GM12878 (cell line): ENCODE measurements around the gene ZFAND2A. TPM values are rescaled to one million over a fixed set of nuclear protein-coding genes. Genes with fewer than 3 reads are reported as not detected.

Experiments used
- ATAC-seq: fragments of 200-7000 bp; cut with Tn5 transposase; 3 replicates; pipeline ENCODE4 v1.9.1; 2020; ENCODE audit warnings: mild to moderate bottlenecking, moderate library complexity
- BruUV-seq: library from RNA; stranded (reverse); fragments of 400-500 nt; replicated peaks from 2 replicates; lab custom pipeline; 2021; lab: Mats Ljungman, UMichigan
- CTCF ChIA-PET: fragments of 300-600 bp; sonication (Branson Sonifier 250); formaldehyde crosslinking; extraction: SDS; loops from one replicate; lab custom pipeline; 2021; ENCODE audit warnings: inconsistent platforms; lab: Yijun Ruan, JAX
- POLR2A ChIA-PET: fragments of 350-600 bp; formaldehyde crosslinking; extraction: SDS; loops from one replicate; lab custom pipeline; 2021; ENCODE audit warnings: inconsistent platforms; lab: Charles Lee
- RAD21 ChIA-PET: fragments of 300-600 bp; sonication (Branson Sonifier 250); formaldehyde crosslinking; loops from one replicate; lab custom pipeline; 2023; ENCODE audit warnings: antibody characterized with exemption; ENCODE audit not compliant: unreplicated experiment; lab: Charles Lee
- SMC1A ChIA-PET: fragments of 300-600 bp; sonication (Branson Sonifier 250); formaldehyde crosslinking; loops from one replicate; lab custom pipeline; 2023; ENCODE audit not compliant: unreplicated experiment, uncharacterized antibody; lab: Charles Lee
- DNase-seq: peaks from one replicate; pipeline ENCODE4 v3.0.0-alpha.2; 2011; ENCODE audit warnings: low read depth, low spot score
- FAIRE-seq: peaks from 3 replicates; lab custom pipeline; 2011; peaks lifted over from hg19 to GRCh38; lab: Jason Lieb, UNC
- H2AFZ ChIP-seq: 2 replicates; pipeline ENCODE4 v1.6.0; 2011; ENCODE audit warnings: low read depth, low read length, control low read depth; ENCODE audit not compliant: control insufficient read depth
- H3K27ac ChIP-seq: 2 replicates; pipeline ENCODE4 v1.5.1; 2011; ENCODE audit warnings: control low read depth; ENCODE audit not compliant: control insufficient read depth, insufficient read depth
- H3K27me3 ChIP-seq, 2 experiments: replicated peaks in 1 of 2; 2 replicates each; pipeline versions ENCODE4 v1.6.0 to v1.6.1; 2011; ENCODE audit warnings: low read length in 1 of 2; ENCODE audit not compliant: control insufficient read depth in 2 of 2, insufficient read depth in 2 of 2
- H3K36me3 ChIP-seq, 2 experiments: 2 replicates each; pipeline ENCODE4 v1.5.1; 2011; ENCODE audit warnings: low read length in 1 of 2; ENCODE audit not compliant: control insufficient read depth in 2 of 2, insufficient read depth in 2 of 2
- H3K4me1 ChIP-seq: 2 replicates; pipeline ENCODE4 v1.6.1; 2011; ENCODE audit warnings: mild to moderate bottlenecking, low read length, moderate library complexity, mixed read lengths; ENCODE audit not compliant: control insufficient read depth, insufficient read depth
- H3K4me2 ChIP-seq: 2 replicates; pipeline ENCODE4 v1.6.0; 2011; ENCODE audit warnings: control low read depth; ENCODE audit not compliant: control insufficient read depth, insufficient read depth
- H3K4me3 ChIP-seq: fragments of 200-600 bp; sonication (generic); 2 replicates; pipeline ENCODE4 v1.5.1; 2016
- H3K79me2 ChIP-seq: 2 replicates; pipeline ENCODE4 v1.6.0; 2011; ENCODE audit warnings: low read length; ENCODE audit not compliant: control insufficient read depth, insufficient read depth
- H3K9ac ChIP-seq: 2 replicates; pipeline ENCODE4 v1.8.0; 2011; ENCODE audit warnings: low read length, control low read depth, mixed read lengths; ENCODE audit not compliant: control insufficient read depth, insufficient read depth
- H3K9me3 ChIP-seq: replicated peaks from 3 replicates; pipeline ENCODE4 v1.5.1; 2011; ENCODE audit warnings: mild to moderate bottlenecking, low read length; ENCODE audit not compliant: control insufficient read depth, insufficient read depth
- H4K20me1 ChIP-seq: 2 replicates; pipeline ENCODE4 v1.6.0; 2011; ENCODE audit not compliant: control insufficient read depth, insufficient read depth
- ESRRA ChIP-seq: IDR thresholded peaks from 2 replicates; pipeline ENCODE4 v1.6.1; 2012; ENCODE audit warnings: mild to moderate bottlenecking, low read length, improper control_type of control experiment
- GABPA ChIP-seq: IDR thresholded peaks from 2 replicates; pipeline ENCODE4 v1.6.1; 2014; ENCODE audit warnings: antibody characterized with exemption, low read depth, mild to moderate bottlenecking, inconsistent platforms
- PAX5 ChIP-seq: IDR thresholded peaks from 2 replicates; pipeline ENCODE4 v1.6.1; 2011; ENCODE audit warnings: low read depth, low read length, borderline replicate concordance
- RUNX3 ChIP-seq: IDR thresholded peaks from 2 replicates; pipeline ENCODE4 v1.6.1; 2012; ENCODE audit warnings: low read length, inconsistent platforms
- SREBF2 ChIP-seq: IDR thresholded peaks from 2 replicates; pipeline ENCODE4 v1.6.1; 2012; ENCODE audit warnings: mild to moderate bottlenecking, low read length
- SUPT20H ChIP-seq: IDR thresholded peaks from 2 replicates; pipeline ENCODE4 v1.6.1; 2011; ENCODE audit warnings: low read depth, mild to moderate bottlenecking, low read length, moderate library complexity, borderline replicate concordance; ENCODE audit not compliant: control insufficient read depth
- ZNF274 ChIP-seq: IDR thresholded peaks from one replicate; pipeline ENCODE4 v1.8.0; 2011; ENCODE audit not compliant: insufficient read length, insufficient read depth
- WGBS: methylation state at CpG from one replicate; pipeline ENCODE4 v1.1.6; 2016; ENCODE audit warnings: low lambda C conversion rate; ENCODE audit not compliant: insufficient replicate concordance, insufficient coverage; ENCODE audit errors: missing lambda C conversion rate; 5-methylcytosine and 5-hydroxymethylcytosine counted together
- in situ Hi-C: fragments of 300-500 bp; cut with MboI; formaldehyde crosslinking; loops from 9 replicates; pipeline ENCODE4 v1.14.3; 2018; ENCODE audit warnings: mixed read lengths
- intact Hi-C: fragments of 100-400 bp; cut with micrococcal nuclease; formaldehyde crosslinking; loops from one replicate; pipeline ENCODE4 v1.14.2; 2022; ENCODE audit not compliant: unreplicated experiment
- polyA plus RNA-seq, 11 experiments: library from polyadenylated mRNA; depleted of rRNA in 4 of 11; unstranded in 6 of 11; stranded (reverse) in 5 of 11; fragments of >200 nt; fragmentation: Nextera tagmentation in 4 of 11; fragmentation: Illumina TruSeq in 1 of 11; extraction: Ambion mirVana in 4 of 11; extraction: Trizol in 1 of 11; gene quantifications; 1 replicate in 1 of 11; 2 replicates in 10 of 11; pipeline versions ENCODE4 v1.2.1 to v1.2.3, GENCODE V29; 2011 to 2016; ENCODE audit warnings: inconsistent platforms in 2 of 11, missing spikeins in 2 of 11, low read depth in 1 of 11
- total RNA-seq, 4 experiments: library from RNA; depleted of rRNA in 3 of 4; stranded (reverse); fragments of >200 nt in 3 of 4; fragmentation: Illumina TruSeq in 1 of 4; extraction: Trizol in 1 of 4; gene quantifications; 2 replicates each; pipeline versions ENCODE4 v1.2.1 to v1.2.3, GENCODE V29; 2013 to 2021
- TF ChIP-seq, protein P1 (sequence below): fragments of 450-650 bp; IDR thresholded peaks from 2 replicates; pipeline ENCODE4 v1.6.1; 2016; ENCODE audit warnings: mild to moderate bottlenecking
- TF ChIP-seq, protein P2 (sequence below): IDR thresholded peaks from 2 replicates; pipeline ENCODE4 v1.6.1; 2012; ENCODE audit warnings: improper control_type of control experiment, low read depth, low read length; ENCODE audit not compliant: insufficient replicate concordance

ZFAND2A gene
- total and polyA plus RNA-seq, 10 of the 15 experiments (the other 5 are each of a cell fraction or from before 2014, with no cell fraction given): 14.8 to 39.9 (median 20.8) TPM

DNA sequence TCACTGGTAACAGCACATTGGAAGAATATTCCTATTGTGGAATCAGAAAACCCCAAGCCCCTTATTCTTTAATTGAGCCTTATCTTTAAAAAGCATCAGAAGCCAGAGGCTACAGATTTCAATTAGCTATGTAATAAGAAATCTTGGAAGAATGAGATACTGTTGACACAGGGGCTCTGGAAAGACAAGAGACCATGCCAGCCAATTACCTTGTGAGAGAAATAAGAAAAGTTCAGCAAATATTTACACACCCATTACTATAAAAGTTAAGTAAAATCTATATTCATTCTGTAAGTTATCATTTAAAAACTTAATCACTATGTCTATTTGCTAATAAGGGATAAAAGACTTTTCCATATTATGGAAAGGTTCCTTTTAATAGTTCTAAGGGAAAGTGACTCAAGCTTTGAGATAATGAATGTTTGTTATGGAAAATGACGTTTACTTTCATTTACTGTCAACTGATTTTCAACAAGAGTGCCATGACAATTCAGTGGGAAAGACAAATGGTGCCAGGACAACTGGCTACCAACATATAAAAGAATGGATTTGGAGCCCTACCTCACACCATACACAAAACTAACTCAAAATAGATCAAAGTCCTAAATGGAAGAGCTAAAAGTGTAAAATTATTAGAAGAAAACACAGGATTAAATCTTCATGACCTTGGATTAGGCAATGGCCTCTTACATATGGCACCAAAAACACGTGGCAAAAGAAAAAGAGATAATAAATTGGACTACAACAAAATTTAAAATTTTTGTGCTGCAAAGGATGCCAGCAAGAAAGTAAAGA is 28.3 kb downstream of the ZFAND2A start:
- Histone ChIP-seq H3K9me3 (no peaks in the 10 kb centered on the region; the same call in 2 of the 3 replicates), H4K20me1 (no peaks in the 10 kb centered on the region), H3K4me1 (no peaks in the 10 kb centered on the region), H2AFZ (no peak overlapping the region), H3K4me2 (no peak overlapping the region), H3K9ac (no peak overlapping the region), H3K27ac (no peak overlapping the region), H3K4me3 (no peak overlapping the region), H3K27me3 (no peaks in the 10 kb centered on the region), H3K36me3 (peaks cover 2 to 4% of the 10 kb centered on the region in 2 experiments), H3K79me2 (peaks cover 2% of the 10 kb centered on the region)
- ChIA-PET RAD21 (no interaction called here), CTCF (interaction anchor here (1.3 kb wide), 1 partner anchor 138 kb away, joined by 3 read pairs; no protein-coding TSS in a partner anchor), POLR2A (no interaction called here), SMC1A (no interaction called here)
- WGBS: 39% methylated on average over 2 of the region's 2 CpGs
- BruUV-seq: no TSS peak
- ATAC-seq: no peak
- no peak for FAIRE-seq
- in situ Hi-C loops (no loop called here), intact Hi-C loops (no loop called here)
- DNase-seq: no peak
- TF ChIP-seq SUPT20H (no peak), PAX5 (no peak), RUNX3 (no peak), ZNF274 (no peak), GABPA (no peak), ESRRA (no peak), SREBF2 (no peak)
- TF ChIP-seq, protein P1, sequence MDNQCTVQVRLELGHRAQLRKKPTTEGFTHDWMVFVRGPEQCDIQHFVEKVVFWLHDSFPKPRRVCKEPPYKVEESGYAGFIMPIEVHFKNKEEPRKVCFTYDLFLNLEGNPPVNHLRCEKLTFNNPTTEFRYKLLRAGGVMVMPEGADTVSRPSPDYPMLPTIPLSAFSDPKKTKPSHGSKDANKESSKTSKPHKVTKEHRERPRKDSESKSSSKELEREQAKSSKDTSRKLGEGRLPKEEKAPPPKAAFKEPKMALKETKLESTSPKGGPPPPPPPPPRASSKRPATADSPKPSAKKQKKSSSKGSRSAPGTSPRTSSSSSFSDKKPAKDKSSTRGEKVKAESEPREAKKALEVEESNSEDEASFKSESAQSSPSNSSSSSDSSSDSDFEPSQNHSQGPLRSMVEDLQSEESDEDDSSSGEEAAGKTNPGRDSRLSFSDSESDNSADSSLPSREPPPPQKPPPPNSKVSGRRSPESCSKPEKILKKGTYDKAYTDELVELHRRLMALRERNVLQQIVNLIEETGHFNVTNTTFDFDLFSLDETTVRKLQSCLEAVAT: no peak
- TF ChIP-seq, protein P2, sequence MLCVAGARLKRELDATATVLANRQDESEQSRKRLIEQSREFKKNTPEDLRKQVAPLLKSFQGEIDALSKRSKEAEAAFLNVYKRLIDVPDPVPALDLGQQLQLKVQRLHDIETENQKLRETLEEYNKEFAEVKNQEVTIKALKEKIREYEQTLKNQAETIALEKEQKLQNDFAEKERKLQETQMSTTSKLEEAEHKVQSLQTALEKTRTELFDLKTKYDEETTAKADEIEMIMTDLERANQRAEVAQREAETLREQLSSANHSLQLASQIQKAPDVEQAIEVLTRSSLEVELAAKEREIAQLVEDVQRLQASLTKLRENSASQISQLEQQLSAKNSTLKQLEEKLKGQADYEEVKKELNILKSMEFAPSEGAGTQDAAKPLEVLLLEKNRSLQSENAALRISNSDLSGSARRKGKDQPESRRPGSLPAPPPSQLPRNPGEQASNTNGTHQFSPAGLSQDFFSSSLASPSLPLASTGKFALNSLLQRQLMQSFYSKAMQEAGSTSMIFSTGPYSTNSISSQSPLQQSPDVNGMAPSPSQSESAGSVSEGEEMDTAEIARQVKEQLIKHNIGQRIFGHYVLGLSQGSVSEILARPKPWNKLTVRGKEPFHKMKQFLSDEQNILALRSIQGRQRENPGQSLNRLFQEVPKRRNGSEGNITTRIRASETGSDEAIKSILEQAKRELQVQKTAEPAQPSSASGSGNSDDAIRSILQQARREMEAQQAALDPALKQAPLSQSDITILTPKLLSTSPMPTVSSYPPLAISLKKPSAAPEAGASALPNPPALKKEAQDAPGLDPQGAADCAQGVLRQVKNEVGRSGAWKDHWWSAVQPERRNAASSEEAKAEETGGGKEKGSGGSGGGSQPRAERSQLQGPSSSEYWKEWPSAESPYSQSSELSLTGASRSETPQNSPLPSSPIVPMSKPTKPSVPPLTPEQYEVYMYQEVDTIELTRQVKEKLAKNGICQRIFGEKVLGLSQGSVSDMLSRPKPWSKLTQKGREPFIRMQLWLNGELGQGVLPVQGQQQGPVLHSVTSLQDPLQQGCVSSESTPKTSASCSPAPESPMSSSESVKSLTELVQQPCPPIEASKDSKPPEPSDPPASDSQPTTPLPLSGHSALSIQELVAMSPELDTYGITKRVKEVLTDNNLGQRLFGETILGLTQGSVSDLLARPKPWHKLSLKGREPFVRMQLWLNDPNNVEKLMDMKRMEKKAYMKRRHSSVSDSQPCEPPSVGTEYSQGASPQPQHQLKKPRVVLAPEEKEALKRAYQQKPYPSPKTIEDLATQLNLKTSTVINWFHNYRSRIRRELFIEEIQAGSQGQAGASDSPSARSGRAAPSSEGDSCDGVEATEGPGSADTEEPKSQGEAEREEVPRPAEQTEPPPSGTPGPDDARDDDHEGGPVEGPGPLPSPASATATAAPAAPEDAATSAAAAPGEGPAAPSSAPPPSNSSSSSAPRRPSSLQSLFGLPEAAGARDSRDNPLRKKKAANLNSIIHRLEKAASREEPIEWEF: no peak
